Heart right ventricle (tissue), 16 donors: ENCODE data around the gene KRT33B. TPM values are rescaled to one million over a fixed set of nuclear protein-coding genes. Genes with fewer than 3 reads are reported as not detected.

Source experiments
- ATAC-seq, 8 donors: fragments of 200-7000 bp; cut with Tn5 transposase; one replicate each; pipeline ENCODE4 v1.9.1; 2020; ENCODE audit warnings: mild to moderate bottlenecking in 8 of 8, moderate library complexity in 8 of 8, moderate number of reproducible peaks in 1 of 8
- DNase-seq, 2 donors: peaks; one replicate each; pipeline ENCODE4 v3.0.0-alpha.2; 2020
- H3K27ac ChIP-seq, 10 donors: fragments of 200-600 bp; sonication (generic) in 2 of 10; one replicate each; pipeline versions ENCODE4 v1.5.0 to v1.8.0; 2020 to 2022; ENCODE audit warnings: mild to moderate bottlenecking in 3 of 10
- H3K27me3 ChIP-seq, 7 donors: fragments of 200-600 bp; one replicate each; pipeline ENCODE4 v1.8.0; 2021 to 2022; ENCODE audit warnings: mild to moderate bottlenecking in 2 of 7
- H3K36me3 ChIP-seq, 9 donors: fragments of 200-600 bp; sonication (generic) in 1 of 9; one replicate each; pipeline versions ENCODE4 v1.5.0 to v1.8.0; 2020 to 2022; ENCODE audit warnings: mild to moderate bottlenecking in 2 of 9
- H3K4me1 ChIP-seq, 9 donors: fragments of 200-600 bp; sonication (generic) in 1 of 9; one replicate each; pipeline versions ENCODE4 v1.5.0 to v1.8.0; 2020 to 2022; ENCODE audit warnings: mild to moderate bottlenecking in 4 of 9
- H3K4me3 ChIP-seq, 10 donors: fragments of 200-600 bp; sonication (generic) in 2 of 10; one replicate each; pipeline versions ENCODE4 v1.5.0 to v1.8.0; 2020 to 2022; ENCODE audit warnings: mild to moderate bottlenecking in 7 of 10, moderate library complexity in 2 of 10
- H3K9me3 ChIP-seq, 11 donors: fragments of 200-600 bp in 10 of 11; sonication (generic) in 2 of 11; one replicate each; pipeline versions ENCODE4 v1.5.0 to v1.8.0; 2013 to 2022; ENCODE audit warnings: mild to moderate bottlenecking in 2 of 11, control low read depth in 1 of 11, moderate library complexity in 1 of 11
- CTCF ChIP-seq, 9 donors: fragments of 200-600 bp; sonication (generic) in 2 of 9; IDR thresholded peaks; one replicate each; pipeline versions ENCODE4 v1.5.0 to v1.8.0; 2021 to 2022; ENCODE audit warnings: antibody characterized with exemption in 9 of 9, mild to moderate bottlenecking in 5 of 9, moderate library complexity in 1 of 9
- WGBS, 2 donors: extraction: QIAGEN DNeasy Blood & Tissue Kit; methylation state at CpG; one replicate each; pipeline ENCODE4 v1.1.7; 2013; ENCODE audit warnings: inconsistent platforms in 1 of 2; 5-methylcytosine and 5-hydroxymethylcytosine counted together
- intact Hi-C, 10 donors: fragments of 100-400 bp; cut with DNase I; formaldehyde crosslinking; loops; one replicate each; pipeline versions ENCODE4 v1.11.1 to v1.14.2; 2022
- polyA plus RNA-seq, 2 donors: library from polyadenylated mRNA; stranded (reverse); fragments of 200-250 nt; gene quantifications; one replicate each; pipeline ENCODE4 v1.2.3, GENCODE V29; 2013
- total RNA-seq, 10 donors: library from RNA; stranded (reverse); fragmentation: NEBNext Ultra II Directional in 3 of 10; extraction: Animal tissue kit (Norgen Biotek cat#: 25700) in 3 of 10; gene quantifications; one replicate each; pipeline versions ENCODE4 v1.2.1 to v1.2.4, GENCODE V29; 2021 to 2023
- donor health status: Arrhythmogenic right ventricular cardiomyopathy.
- donor health status: ischemic (EF 13 %, LVEDD 7.1; RV severe dilation, severe dysfunction).
- donor health status: healthy with polysubstance abuse.
- donor health status: DM: no; HTN: yes; CAD: no.
- donor health status: DM: no; HTN: no; CAD: no.
- donor health status: ischemic (EF 25% LVEDD 6.9; RV normal size, moderate dysfunction).
- donor health status: ischemic (EF 25% LVEDD 5.7; RV mildly dilated, moderate dysfunction).
- donor health status: healthy.
- donor health status: DM: yes; HTN: yes; CAD: no.
- donor health status: Ischemic cardiomyopathy.
- donor health status: ischemic (EF 35%, LVEDD 5.7; RV mildly dilated, moderate dysfunction).
- donor health status: nonischemic (EF 11% LVEDD 7.7; RV severe dilation, severe dysfunction).
- donor health status: DM: yes; HTN: yes; CAD: no.
- donor health status: PGD.
- donor health status: ischemic (EF 29% LVEDD 5.4; RV normal size, mild dysfunction).
- donor health status: nonischemic (EF 23%, LVEDD 6.1; RV moderate dilation, normal function).

KRT33B gene
- total and polyA plus RNA-seq, 12 donors = not detected

GRCh38 chr17:41327411-41328120 lies 42.0 kb downstream of the KRT33B start:
- ATAC-seq = no peak
- Histone ChIP-seq H3K4me1 (no peaks in the 10 kb centered on the region), H3K36me3 (no peaks in the 10 kb centered on the region), H3K4me3 (no peak overlapping the region), H3K9me3 (no peaks in the 10 kb centered on the region), H3K27ac (no peak overlapping the region), H3K27me3 (peaks cover 0 to 13% (median 0%) of the 10 kb centered on the region in 7 donors)
- 74 to 78% methylated on average over 8 of the region's 8 CpGs for WGBS, 2 donors
- intact Hi-C loops = loop anchor here in 5 of 10 donors (5.0 to 10.0 kb wide), 4 partner anchors 167 to 525 kb away; no protein-coding TSS in a partner anchor
- DNase-seq = no peak
- TF ChIP-seq CTCF (IDR thresholded peaks at IDR 0.05) = no peak

- Histone ChIP-seq H3K36me3 (no peaks in the 10 kb centered on the region), H3K27me3 (peaks cover 0 to 7% (median 0%) of the 10 kb centered on the region in 7 donors), H3K4me3 (no peak overlapping the region), H3K4me1 (no peaks in the 10 kb centered on the region), H3K9me3 (no peaks in the 10 kb centered on the region), H3K27ac (no peak overlapping the region)
- ATAC-seq (peak in 1 of 8 donors; percentile 25), DNase-seq (no peak)
- intact Hi-C loops = loop anchor here in 5 of 10 donors (5.0 to 10.0 kb wide), 4 partner anchors 168 to 524 kb away; no protein-coding TSS in a partner anchor
- 82 to 84% methylated on average over 18 of the region's 18 CpGs for WGBS, 2 donors
- no peak for TF ChIP-seq CTCF (IDR thresholded peaks at IDR 0.05)
These were observed 43.2 kb downstream of the KRT33B start for GRCh38 chr17:41326173-41327145.

- H3K27me3 ChIP-seq = no peaks in the 10 kb centered on the region
- intact Hi-C loops = loop anchor here in 5 of 10 donors (5.0 to 10.0 kb wide), 4 partner anchors 169 to 523 kb away; no protein-coding TSS in a partner anchor
- no peaks in the 10 kb centered on the region for H3K4me1 ChIP-seq
- TF ChIP-seq CTCF (IDR thresholded peaks at IDR 0.05) = no peak
- 82 to 84% methylated on average over 6 of the region's 6 CpGs for WGBS, 2 donors
- H3K27ac ChIP-seq = no peak overlapping the region
- ATAC-seq (no peak), DNase-seq (no peak)
- H3K36me3 ChIP-seq = no peaks in the 10 kb centered on the region
- no peak overlapping the region for H3K4me3 ChIP-seq
- H3K9me3 ChIP-seq = peaks cover 0 to 3% (median 0%) of the 10 kb centered on the region in 11 donors
These were observed 44.0 kb downstream of the KRT33B start for GRCh38 chr17:41325611-41326010.

GRCh38 chr17:41325126-41325525 lies 44.5 kb downstream of the KRT33B start:
- Histone ChIP-seq H3K4me1 (no peaks in the 10 kb centered on the region), H3K4me3 (no peak overlapping the region), H3K36me3 (no peaks in the 10 kb centered on the region), H3K27ac (no peak overlapping the region), H3K9me3 (peaks cover 0 to 8% (median under 1%) of the 10 kb centered on the region in 11 donors), H3K27me3 (no peaks in the 10 kb centered on the region)
- no peak for ATAC-seq
- intact Hi-C loops = loop anchor here in 5 of 10 donors (5.0 to 10.0 kb wide), 4 partner anchors 170 to 523 kb away; no protein-coding TSS in a partner anchor
- 79 to 80% methylated on average over 10 of the region's 10 CpGs for WGBS, 2 donors
- DNase-seq = no peak
- TF ChIP-seq CTCF (IDR thresholded peaks at IDR 0.05) = no peak
